ENCODE data around the gene PPP1R14D. TPM values are rescaled to one million over a fixed set of nuclear protein-coding genes. Genes with fewer than 3 reads are reported as not detected.

Gene PPP1R14D
- total RNA-seq, 4 donors from 2014 or later: 0.68 TPM; not detected in 3

- WGBS, 2 donors: 60 to 62% methylated on average over 1 to 7 of the region's 13 CpGs
- Histone ChIP-seq H3K27ac (peak overlapping the region in 3 of 4 donors; percentile 14 to 88 (median 29)), H3K36me3 (peaks cover 16 to 75% (median 30%) of the 10 kb centered on the region in 3 donors), H3K9me3 (no peaks in the 10 kb centered on the region), H3K4me3 (peak overlapping the region in 2 of 4 donors; percentile 45 to 48), H3K27me3 (no peaks in the 10 kb centered on the region), H3K4me1 (peaks cover 42 to 79% (median 45%) of the 10 kb centered on the region in 3 donors)
- DNase-seq: no peak
- intact Hi-C loops (cut with DNase I): no loop called here
- no peak for TF ChIP-seq POLR2A (IDR thresholded peaks at IDR 0.05)
- no peak for TF ChIP-seq CTCF (IDR thresholded peaks at IDR 0.05)
Observed at GRCh38 chr15:40772014-40772413, 56.5 kb downstream of the PPP1R14D start.

GRCh38 chr15:40771242-40771641 lies 57.3 kb downstream of the PPP1R14D start:
- intact Hi-C loops (cut with DNase I): no loop called here
- Histone ChIP-seq H3K27me3 (no peaks in the 10 kb centered on the region), H3K4me3 (peak overlapping the region in 3 of 4 donors; percentile 22 to 48 (median 45)), H3K9me3 (no peaks in the 10 kb centered on the region), H3K27ac (peak overlapping the region in 3 of 4 donors; percentile 86 to 96 (median 88)), H3K4me1 (peaks cover 45 to 79% (median 49%) of the 10 kb centered on the region in 3 donors), H3K36me3 (peaks cover 18 to 70% (median 30%) of the 10 kb centered on the region in 3 donors)
- 97 to 100% methylated on average over 5 of the region's 5 CpGs for WGBS, 2 donors
- no peak for DNase-seq
- TF ChIP-seq CTCF (IDR thresholded peaks at IDR 0.05) (no peak), POLR2A (IDR thresholded peaks at IDR 0.05) (no peak)

- Histone ChIP-seq H3K36me3 (peaks cover 18 to 59% (median 23%) of the 10 kb centered on the region in 3 donors), H3K9me3 (no peaks in the 10 kb centered on the region), H3K4me1 (peaks cover 54 to 81% (median 54%) of the 10 kb centered on the region in 3 donors), H3K27me3 (no peaks in the 10 kb centered on the region), H3K4me3 (peak overlapping the region; percentile 22 to 48 (median 46)), H3K27ac (peak overlapping the region; percentile 86 to 96 (median 90))
- intact Hi-C loops (cut with DNase I): no loop called here
- DNase-seq: no peak
- 33 to 61% methylated on average over 3 to 5 of the region's 17 CpGs for WGBS, 2 donors
- TF ChIP-seq POLR2A (IDR thresholded peaks at IDR 0.05) (no peak), CTCF (IDR thresholded peaks at IDR 0.05) (no peak)
Observed at GRCh38 chr15:40770147-40770721, 58.3 kb downstream of the PPP1R14D start.

- H3K4me1 ChIP-seq: peaks cover 61 to 88% (median 61%) of the 10 kb centered on the region in 3 donors
- 16 to 38% methylated on average over 2 to 6 of the region's 28 CpGs for WGBS, 2 donors
- no peaks in the 10 kb centered on the region for H3K27me3 ChIP-seq
- peak in 2 of 4 donors; percentile 40 to 49 for TF ChIP-seq POLR2A (IDR thresholded peaks at IDR 0.05)
- peak in 1 of 6 experiments; percentile 12 for TF ChIP-seq CTCF (IDR thresholded peaks at IDR 0.05)
- intact Hi-C loops (cut with DNase I): no loop called here
- H3K4me3 ChIP-seq: peak within 1 kb of the TSS; percentile 22 to 48 (median 46)
- H3K27ac ChIP-seq: peak within 1 kb of the TSS; percentile 86 to 96 (median 90)
- H3K9me3 ChIP-seq: no peaks in the 10 kb centered on the region
- no peak for DNase-seq
- peaks cover 14 to 52% (median 21%) of the 10 kb centered on the region in 3 donors for H3K36me3 ChIP-seq
Observed at GRCh38 chr15:40769274-40770146, 59.0 kb downstream of the PPP1R14D start, which contains the start of gene C15orf62. C15orf62 (plus strand) TSS chr15:40769980; CDS start chr15:40770496, 516 bp downstream.
